Stimulated activated CD8-positive, alpha-beta memory T cell treated with anti-CD3 and anti-CD28 coated beads, Interleukin-12 subunit alpha, Interleukin-12 subunit beta, amount 100 ng/mL, for 1 hour (primary cell): ENCODE measurements around the gene AP4E1.
A peak's percentile ranks its signal among the peaks of the same experiment; 100 is the strongest.
"Not testable (repeated sequence)": the region's sequence is repeated elsewhere in the genome, so short reads cannot be mapped to it uniquely, and the experiment has no call there.

Experiments used
- DNase-seq: peaks from one replicate; pipeline ENCODE4 v3.0.0-alpha.2; 2020; ENCODE audit warnings: low read depth

The AP4E1 gene

GRCh38 chr15:50908209-50909009 lies at the start of gene AP4E1:
AP4E1 (plus strand) TSS chr15:50908683; CDS start chr15:50908779, 96 bp downstream.
- DNase-seq = peak; percentile 93

GRCh38 chr15:50860824-50861223 lies 47.7 kb upstream of the AP4E1 start:
- DNase-seq = no peak

DNA sequence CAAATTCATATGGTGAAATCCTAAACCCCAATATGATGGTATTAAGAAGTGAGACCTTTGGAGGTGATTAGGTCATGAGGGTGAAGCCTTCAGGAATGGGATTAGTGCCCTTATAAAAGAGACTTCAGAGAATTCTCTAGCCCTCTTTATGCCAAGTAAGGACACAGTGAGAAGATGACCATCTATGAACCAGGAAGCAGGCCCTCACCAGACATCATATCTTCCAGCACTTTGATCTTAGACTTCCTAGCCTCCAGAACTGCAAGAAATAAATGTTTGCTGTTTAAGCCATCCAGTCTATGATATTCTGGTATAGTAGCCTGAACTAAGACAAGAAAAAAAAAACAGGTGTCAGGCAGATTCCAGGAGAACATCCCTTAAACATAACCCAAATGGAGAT lies 45.9 kb upstream of the AP4E1 start:
- no peak for DNase-seq

DNA sequence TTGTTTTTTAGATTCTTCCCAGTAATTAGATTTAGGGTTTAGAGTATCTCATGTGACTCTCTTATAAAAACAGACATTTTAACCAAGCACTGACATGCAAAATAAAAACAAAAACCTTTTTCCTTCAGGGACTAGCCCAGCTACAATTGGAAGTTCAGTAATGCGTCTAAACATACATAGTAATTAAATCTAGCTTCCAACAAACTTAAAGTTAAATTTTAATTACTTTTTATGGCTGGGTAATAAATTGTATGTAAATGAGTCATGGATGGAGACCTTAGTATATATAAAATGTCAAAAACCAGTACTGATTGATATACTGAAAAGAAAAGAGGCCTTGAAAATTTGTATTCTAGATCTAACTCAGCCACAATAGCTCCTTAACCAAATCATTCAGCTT lies 43.6 kb upstream of the AP4E1 start:
- no peak for DNase-seq

GRCh38 chr15:50865515-50866353 lies 42.7 kb upstream of the AP4E1 start:
- no peak for DNase-seq

DNA sequence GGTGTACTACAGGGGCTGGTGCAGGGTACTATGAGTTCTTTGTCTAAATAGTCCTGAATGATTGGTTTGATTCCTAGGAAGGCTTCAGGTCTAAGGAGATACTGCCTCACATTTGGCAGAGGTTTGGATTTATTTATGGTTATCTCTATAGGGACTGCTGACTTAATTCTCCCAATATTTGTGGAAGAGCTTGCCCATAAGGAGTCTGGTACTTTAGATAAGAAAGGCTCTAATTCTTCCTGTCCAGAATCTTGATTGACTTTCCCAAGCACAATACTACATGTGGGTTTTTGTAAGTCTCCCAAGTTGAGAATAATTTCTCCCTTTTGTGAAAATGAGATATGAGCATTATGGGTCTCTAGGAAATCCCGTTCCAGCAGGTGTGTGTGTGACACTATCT lies 36.7 kb upstream of the AP4E1 start:
- no peak for DNase-seq

DNA sequence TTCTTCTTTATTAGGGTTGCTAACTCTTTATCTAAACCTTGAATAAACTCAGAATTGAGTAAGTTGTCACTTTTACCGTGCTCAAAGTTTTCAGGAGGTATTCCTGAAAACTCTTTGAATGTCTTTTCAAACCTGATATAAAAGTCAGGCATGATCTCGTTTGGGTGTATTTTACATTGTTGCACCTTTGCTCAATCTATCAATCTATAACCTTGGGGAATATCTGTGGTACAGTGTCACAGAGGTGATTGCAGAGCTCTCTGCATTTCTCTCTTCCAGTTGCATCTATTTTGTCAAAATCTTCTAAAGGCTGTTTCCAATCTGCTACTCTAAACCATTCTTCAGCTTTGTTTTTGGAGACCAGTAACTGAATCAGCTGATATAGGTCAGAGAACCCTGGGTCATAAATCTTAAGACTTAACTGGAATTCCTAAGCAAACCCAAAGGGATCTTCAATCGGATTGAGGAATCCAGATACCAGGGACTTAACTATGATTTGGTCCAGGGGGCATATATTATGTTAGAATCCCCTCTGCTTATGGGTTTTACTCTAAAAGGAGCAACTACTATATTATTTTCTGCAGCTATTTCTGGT lies 35.6 kb upstream of the AP4E1 start:
- no peak for DNase-seq

DNA sequence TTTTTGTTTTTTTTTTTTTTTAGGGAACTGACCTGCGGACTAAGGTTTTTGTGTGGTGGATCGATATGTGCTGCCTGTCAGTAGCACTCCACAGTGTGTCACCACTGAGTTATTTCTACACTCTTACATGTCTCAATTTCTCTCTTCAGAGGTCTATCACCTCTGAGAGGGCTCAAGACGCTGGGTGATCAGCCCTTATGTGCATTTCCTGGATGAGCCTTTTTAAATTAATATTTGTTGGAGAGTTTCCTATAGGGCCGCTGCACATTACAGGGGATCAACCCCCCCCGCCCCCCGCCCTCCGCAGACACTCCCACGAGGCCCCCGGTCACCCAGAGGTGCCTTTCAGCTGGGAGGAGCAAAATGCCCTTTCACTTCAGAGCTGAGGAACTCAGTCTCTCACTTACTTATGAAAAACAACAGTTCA lies 34.5 kb upstream of the AP4E1 start:
- no peak for DNase-seq

DNA sequence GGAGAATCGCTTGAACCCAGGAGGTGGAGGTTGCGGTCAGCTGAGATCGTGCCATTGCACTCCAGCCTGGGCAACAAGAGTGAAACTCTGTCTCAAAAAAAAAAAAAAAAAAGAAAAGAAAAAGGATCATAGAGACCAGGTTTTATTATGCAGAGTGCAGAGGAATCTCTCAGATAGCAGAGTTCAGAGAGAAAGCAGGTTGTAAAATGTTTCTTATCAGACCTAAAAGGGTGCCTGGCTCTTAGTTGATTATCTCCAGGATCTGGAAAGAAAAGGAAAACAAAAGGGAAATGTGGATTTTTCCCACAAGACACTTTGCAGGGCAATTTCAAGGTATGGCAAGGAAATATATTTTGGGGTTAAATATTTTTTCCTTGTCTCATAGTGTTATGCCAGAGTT lies 33.2 kb upstream of the AP4E1 start:
- not testable (repeated sequence) for DNase-seq

DNA sequence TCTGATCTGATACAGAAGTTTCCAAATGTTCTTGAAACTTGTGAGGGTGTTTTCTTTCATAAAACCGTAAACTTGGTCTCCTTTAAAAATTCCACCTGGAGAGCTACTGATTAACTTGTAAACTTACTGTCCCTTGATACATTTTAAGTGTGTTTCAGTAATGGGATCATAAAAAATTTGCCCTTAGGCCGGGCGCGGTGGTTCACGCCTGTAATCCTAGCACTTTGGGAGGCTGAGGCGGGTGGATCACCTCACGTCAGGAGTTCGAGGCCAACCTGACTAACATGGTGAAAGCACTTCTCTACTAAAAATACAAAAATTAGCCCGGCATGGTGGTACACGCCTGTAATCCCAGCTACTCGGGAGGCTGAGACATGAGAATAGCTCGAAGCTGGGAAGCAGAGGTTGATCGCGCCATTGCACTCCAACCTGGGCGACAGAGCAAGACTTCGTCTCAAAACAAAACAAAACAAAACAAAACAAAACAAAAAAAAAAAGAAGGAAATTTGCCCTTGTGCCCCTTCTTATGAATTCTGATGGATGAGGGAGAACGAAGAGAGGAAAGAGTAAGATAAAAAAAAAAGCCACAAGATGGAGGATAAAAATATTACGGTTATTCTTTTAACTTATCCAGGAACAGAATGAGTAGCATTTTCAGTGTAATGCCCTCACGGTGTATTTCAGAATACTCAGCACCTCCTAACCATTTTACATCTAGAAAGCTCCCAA lies 32.1 kb upstream of the AP4E1 start:
- no peak for DNase-seq

DNA sequence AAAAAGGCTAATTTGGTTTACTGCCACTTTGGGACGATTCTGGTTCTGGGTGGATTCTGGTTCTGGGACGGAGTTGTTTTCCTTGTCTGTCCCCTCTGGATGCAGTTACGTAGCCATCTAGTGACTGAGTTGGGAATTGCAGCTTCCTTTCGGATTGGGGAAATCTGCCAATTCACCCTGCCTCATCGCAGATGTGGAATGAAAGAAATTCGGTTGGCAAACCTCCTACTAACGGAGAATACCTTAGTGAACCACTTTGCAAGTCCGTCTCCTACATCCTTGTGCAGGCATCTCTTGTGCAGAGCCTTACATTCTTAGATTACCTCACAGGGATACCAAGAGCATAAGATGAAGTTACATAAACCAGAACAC lies 31.5 kb upstream of the AP4E1 start:
- peak; percentile 59 for DNase-seq

DNA sequence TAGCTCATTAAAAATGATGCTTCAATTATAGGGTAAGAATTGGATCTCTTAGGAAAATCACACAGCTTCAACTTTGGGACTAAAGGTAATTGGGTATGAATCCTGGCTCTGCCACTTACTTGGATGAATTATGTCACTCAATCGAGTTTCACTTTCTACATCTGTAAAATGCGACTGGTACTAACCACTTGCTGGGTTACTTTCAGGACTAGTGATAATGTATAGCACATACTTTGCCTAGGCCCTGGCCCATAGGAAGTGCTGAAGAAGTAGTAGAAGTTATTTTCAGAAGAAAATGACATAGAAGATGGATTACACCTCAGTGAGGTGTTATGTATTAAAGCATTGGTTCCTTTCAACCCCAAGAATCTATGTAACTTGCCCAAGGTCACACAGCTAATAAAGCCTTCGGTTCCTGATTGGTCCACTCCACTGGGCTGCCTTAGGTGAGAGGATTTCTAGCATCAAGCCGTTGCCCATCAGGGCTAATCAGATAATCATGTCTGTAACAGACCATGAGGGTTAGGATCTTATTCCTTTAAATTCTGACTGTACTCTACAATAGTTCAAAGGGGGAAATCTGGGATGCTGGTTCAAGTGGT lies 29.4 kb upstream of the AP4E1 start:
- no peak for DNase-seq

DNA sequence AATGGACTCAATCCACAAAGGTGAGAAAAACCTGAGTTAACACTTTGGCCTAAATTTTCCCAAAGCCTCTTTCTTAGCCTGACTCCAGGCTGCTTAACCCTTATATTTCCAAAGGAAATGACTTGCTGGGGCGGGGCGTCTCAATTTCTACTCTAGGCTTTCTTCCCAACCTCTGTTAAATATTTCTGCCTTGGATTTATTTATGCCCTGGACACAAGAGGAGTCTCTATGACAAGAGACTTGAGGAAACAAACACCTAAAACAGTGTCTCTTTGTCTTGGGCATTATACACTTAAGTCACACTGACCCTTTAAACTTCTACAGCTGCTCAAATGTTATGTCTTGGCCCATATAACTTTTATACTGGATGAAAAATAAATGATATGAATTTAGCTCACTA lies 28.3 kb upstream of the AP4E1 start:
- no peak for DNase-seq

DNA sequence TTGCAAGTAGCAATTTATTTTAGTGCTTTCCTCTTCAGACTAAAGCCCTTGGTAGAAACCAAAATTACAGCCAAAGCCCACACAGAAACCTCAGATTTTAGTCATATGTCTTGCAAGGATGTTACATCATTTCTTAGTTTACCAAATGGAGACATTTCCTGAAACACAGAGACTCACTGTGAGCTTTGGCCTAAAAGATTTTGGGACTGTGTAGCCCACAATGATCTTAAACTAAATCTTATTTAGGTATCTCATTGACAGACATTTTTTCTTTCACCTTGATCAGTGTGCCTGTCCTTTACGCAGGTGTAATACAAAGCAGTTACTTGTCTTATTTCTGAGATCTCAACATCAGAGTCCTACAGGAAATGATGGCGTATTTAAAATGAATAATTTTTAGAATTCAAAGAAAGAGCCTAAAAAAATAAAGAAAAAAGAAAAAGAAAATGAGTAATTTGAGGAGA lies 27.8 kb upstream of the AP4E1 start:
- DNase-seq = no peak

- DNase-seq = no peak
These were observed 27.1 kb upstream of the AP4E1 start for GRCh38 chr15:50881121-50882048.

DNA sequence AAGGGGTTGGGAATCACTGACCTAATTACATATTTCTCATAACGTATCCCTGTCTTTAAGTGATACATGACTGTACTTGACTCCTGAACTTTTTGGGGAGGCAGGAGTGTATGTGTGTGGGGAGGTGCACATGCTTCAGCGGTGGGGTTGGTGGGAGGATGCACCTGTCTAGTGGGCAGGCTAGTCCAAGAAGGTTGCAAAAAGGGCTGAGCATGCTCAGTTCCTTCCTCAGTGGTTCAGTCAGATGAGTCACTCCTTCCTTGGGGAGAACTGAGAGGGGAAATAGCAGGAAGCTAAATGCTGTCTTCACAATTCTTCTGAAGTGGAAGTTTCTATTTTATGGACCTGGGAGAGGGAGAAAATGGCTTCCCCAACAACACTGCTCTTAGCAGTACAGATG lies 24.6 kb upstream of the AP4E1 start:
- DNase-seq = no peak

GRCh38 chr15:50884540-50884939 lies 23.9 kb upstream of the AP4E1 start:
- no peak for DNase-seq

DNA sequence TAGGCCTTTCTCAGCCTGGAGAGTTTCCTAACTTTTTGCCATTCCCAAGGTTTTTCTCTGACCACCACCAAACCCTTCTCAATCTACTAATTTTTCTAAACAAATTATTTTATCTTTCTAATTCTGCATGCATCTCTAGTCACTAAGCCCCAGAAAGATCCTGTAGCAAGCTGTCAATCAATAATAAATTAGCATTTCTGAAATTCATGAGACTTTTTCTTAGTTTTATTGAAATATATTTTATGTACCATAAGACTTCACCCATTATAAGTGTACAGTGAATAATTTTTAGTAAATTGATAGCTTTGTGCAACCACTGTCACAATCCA lies 22.4 kb upstream of the AP4E1 start:
- no peak for DNase-seq

GRCh38 chr15:50886611-50887345 lies 21.7 kb upstream of the AP4E1 start:
- no peak for DNase-seq

- DNase-seq = no peak
These were observed 20.4 kb upstream of the AP4E1 start for GRCh38 chr15:50888054-50888453.
